ENCODE results near the gene CYP1B1.
"Not testable (repeated sequence)": the region's sequence is repeated elsewhere in the genome, so short reads cannot be mapped to it uniquely, and the experiment has no call there.

CYP1B1 gene

GRCh38 chr2:38026846-38027245, 49.1 kb downstream of the CYP1B1 start:
- TF ChIP-seq CTCF (IDR thresholded peaks at IDR 0.05; ENCODE audit: insufficient read depth, low read length, missing control alignments): no peak
- DNase-seq (ENCODE audit: low read depth, low spot score): no peak
- ChIA-PET CTCF (interaction anchor here (0.8 to 2.0 kb wide), 3 partner anchors 8 to 11 kb away, joined by 3 to 6 read pairs (median 4); no protein-coding TSS in a partner anchor), POLR2A (no interaction called here)
- no peak overlapping the region for H3K4me3 ChIP-seq (ENCODE audit: low read depth, low read length)

- no peak for DNase-seq (ENCODE audit: low read depth, low spot score)
- ChIA-PET CTCF (no interaction called here), POLR2A (no interaction called here)
- TF ChIP-seq CTCF (IDR thresholded peaks at IDR 0.05; ENCODE audit: insufficient read depth, low read length, missing control alignments): no peak
- H3K4me3 ChIP-seq (ENCODE audit: low read depth, low read length): no peak overlapping the region
Observed at GRCh38 chr2:38021589-38021988, 54.4 kb downstream of the CYP1B1 start.

- DNase-seq (ENCODE audit: low read depth, low spot score); POLR2A ChIA-PET; H3K4me3 ChIP-seq (ENCODE audit: low read depth, low read length): not testable (repeated sequence)
Observed at GRCh38 chr2:38020359-38021069, 55.4 kb downstream of the CYP1B1 start.

GRCh38 chr2:38017836-38018235, 58.1 kb downstream of the CYP1B1 start:
- no peak for TF ChIP-seq CTCF (IDR thresholded peaks at IDR 0.05; ENCODE audit: insufficient read depth, low read length, missing control alignments)
- no peak overlapping the region for H3K4me3 ChIP-seq (ENCODE audit: low read depth, low read length)
- DNase-seq (ENCODE audit: low read depth, low spot score): no peak
- POLR2A ChIA-PET: no interaction called here
- CTCF ChIA-PET: no interaction called here

More at GRCh38 chr2:38020359-38021069, 55.4 kb downstream of the CYP1B1 start:
- CTCF ChIA-PET: not testable (repeated sequence)
